GM19438 (cell line): ENCODE data around the gene ANO4.
"Not testable (repeated sequence)": the region's sequence is repeated elsewhere in the genome, so short reads cannot be mapped to it uniquely, and the experiment has no call there.

ENCODE experiments used
- ATAC-seq: cut with Tn5 transposase; IDR thresholded peaks from one replicate; pipeline ENCODE4 v1.9.1; 2021; ENCODE audit warnings: low read depth; ENCODE audit not compliant: unreplicated experiment

ANO4 gene

GRCh38 chr12:101021911-101022388 lies 227.4 kb downstream of the ANO4 start:
- no peak for ATAC-seq

DNA sequence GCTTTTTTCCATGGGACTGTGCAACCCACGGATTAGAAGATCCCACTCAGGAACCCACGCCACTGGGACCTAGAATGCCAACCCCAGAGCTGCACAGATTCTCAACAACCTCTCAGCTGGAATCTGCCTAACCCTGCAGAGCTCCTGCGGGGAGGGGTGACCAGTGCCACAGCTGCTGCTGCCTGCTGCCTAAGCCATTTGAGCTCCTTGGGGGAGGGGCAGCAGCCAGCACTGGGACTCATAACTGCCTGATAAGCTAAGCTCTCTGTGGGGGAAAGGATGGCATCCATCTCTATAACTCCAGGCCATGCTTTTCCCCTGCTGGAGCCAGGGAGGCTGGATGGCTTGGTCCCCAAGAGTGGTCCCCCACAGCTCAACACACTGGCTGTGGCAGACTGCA lies 232.6 kb downstream of the ANO4 start:
- ATAC-seq, result no peak

DNA sequence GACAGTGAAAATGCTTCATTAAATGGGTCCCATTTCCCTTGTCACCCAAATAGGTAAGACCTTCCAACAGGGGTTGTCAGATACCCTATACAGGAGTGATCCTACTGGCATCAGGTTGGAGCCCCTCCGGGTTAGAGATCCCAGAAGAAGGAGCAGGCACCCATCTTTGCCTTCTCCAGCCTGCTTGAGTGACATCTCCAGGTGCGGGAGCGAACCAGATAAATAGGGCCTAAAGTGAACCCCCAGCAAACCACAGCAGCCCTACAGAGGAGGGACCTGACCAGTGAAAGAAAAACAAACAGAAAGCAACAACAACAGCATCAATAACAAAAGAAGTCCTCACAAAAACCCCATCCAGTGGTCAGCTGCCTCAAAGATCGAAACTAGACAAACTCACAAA lies 233.2 kb downstream of the ANO4 start:
- ATAC-seq, result no peak

DNA sequence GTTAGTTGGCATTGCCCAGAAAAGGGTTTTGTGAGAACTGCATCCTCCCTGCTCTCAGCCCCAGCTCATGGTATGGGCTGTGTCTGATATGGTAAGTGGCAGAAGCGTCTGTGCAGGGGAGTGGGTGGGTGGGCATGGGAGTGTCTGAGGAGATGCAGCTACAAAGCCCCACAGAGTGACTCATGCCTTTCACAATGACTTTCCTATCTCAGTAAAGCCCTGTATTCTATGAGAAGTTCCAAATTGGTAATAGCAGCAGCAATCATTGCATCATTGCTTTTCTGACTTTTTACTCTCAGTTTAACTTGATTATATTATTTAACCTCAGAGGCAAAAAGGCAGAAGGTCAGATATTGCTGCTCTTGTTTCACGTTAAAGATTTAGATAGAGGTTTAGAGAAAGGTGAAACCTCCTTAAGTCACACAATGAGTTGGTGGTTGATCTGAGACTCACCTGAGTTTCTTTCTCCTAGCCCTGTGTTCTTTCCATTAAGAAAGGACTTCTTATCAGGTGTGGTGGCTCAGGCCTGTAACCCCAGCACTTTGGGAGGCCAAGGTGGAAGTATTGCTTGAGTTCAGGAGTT lies 243.8 kb downstream of the ANO4 start:
- no peak for ATAC-seq

DNA sequence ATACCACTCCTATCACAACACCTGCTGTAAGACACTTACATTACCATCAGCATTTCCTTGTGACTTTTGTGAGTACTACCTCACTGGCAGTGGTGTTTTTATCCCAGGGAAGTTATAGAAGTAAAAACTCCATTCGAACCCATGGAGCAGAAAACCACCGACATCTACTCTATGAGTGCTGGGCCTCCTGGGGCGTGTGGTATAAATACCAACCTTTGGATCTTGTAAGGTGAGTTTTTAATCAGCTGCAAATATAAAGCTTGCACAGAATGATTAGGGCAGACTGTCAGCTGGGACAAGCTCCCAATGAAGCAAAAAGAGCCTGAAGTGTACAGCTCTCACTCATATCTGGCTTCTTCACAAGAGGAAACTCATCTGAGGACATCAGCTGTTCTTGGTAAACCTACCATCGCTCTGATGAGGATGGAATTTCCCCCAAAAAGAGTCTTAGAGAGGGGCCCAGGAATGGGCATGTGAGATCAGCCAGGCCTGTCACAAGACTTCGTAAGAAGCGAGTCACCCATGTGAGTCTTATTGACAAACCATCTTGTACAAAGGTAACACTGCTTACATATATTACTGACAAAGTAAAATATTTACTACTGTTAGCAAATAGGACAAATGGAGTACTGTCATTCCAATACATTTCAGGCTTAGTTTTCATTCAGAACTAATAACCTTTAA lies 245.4 kb downstream of the ANO4 start:
- ATAC-seq, result no peak

GRCh38 chr12:101040936-101041335 lies 246.4 kb downstream of the ANO4 start:
- ATAC-seq, result no peak

DNA sequence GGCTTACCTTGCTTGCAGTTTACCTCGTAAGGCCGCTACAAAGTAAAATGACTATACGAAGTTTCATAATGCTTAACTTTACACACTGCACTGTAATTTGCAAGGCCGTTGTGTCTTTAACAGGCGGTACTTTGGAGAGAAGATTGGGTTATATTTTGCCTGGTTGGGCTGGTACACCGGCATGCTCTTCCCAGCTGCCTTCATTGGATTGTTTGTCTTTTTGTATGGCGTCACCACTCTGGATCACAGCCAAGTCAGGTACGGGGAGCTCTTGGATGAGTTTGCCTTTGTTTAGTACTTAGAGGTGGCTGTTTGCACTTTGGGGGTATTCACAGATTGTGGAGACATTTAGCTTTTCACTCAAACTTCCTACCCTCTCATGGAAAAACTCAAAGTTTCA lies 247.6 kb downstream of the ANO4 start:
- ATAC-seq, result no peak

DNA sequence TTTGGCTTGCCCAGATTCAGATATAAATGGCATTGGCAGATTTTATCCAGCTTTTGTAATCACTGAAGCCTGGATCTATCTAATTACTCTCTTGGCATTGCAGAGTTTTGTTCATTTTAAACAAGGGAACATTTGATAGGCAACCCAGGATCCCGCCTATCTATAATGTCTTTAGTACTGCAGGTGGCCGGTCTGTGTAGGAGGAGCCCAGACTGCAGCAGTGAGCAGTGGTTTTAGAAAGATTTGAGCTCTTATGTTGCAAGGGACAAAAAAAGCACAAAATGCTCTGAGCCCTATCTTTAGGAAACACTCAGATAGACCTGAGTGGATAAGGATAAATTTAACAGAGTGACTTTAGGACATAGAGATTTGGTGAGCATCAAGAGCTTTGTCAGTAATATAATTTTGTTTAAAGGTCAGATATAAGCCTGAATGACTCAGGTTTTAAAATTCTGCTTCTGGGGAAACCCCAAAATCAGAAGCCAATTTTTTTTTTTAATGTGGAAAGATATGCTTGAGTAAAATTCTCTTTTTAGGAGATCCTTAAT lies 250.0 kb downstream of the ANO4 start:
- ATAC-seq, result no peak

DNA sequence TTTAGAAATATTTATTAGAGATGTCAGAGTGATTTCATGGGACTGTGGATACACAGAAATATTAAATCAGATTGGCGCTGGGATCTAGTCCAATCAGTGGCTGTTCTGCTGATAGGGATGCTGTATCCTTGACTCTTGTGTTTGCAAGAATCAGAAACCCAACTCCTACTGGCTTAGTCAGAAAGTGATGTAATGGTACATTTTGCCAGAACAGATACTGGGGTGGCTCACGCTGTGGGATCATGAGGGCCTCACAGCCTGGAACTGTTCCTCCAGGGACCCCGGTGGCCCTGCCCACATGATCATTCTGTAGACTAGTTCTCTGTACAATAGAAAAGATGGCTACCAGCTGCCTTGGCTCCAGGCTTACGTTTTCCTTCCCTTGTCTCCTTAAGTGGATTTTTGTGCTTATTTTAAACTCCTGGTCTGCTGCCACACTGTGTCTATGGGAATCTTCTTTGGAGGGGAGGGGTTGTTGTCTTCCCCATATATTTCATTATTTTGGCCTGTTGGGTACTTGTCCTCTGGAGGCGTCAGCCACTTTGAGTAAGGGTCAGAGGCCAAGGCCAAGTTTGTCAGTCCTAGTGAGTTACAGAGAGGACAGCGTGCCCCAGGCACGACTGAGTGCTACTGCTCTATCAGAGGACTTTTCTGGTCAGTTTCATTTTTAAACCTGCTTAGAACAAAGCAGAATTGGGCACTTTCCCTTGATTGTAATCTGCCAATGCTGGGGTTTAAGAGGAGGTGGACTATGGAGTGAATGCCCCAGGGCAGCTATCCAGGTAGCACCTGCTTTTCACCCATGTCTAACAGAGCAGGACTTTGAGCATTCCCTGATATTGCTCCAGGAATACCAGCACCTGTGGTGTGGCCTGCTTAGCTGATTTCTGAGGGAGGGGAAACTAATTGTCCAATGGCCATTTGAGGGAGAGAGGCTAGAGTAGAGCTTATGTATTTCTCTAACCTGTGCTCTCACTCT lies 251.2 kb downstream of the ANO4 start:
- ATAC-seq, result no peak

- ATAC-seq, result no peak
These were observed 253.1 kb downstream of the ANO4 start for GRCh38 chr12:101047652-101048051.

DNA sequence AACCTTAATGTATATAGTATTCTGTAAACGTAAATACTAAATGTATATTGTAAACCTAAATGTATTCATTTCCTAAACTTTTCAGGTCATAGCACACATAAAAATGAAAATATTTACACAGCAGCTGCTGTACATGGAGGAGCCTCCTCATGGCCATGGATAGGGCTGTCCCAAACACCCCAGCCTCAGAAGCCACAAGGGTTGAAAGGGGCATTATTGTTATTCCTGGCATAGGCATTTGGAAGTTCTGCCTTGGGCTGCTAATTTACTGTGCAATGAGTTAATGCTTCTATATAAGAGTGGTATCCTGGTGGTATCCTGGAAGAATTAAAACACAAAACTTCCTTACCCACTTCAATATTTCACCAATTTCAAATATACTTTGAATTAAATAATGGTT lies 256.1 kb downstream of the ANO4 start:
- no peak for ATAC-seq

DNA sequence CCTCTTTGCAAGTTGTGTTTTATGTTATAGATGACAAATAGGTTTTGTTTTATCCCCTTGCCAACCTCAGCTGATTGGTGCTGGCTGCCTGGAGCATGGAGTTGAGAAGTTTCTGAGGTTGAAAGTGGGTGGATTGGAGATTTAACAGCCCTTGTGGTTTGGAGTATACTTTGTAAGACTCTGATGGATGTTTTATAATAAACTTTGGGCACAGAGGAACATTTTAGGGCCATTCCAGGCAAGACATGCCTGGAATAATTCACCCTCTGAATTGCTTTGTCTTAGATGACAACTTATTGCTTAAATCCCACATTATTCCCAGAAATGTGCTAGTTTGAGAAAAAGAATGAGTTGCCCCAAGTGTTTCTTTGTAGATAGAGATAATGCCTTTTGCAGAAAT lies 256.6 kb downstream of the ANO4 start:
- no peak for ATAC-seq

DNA sequence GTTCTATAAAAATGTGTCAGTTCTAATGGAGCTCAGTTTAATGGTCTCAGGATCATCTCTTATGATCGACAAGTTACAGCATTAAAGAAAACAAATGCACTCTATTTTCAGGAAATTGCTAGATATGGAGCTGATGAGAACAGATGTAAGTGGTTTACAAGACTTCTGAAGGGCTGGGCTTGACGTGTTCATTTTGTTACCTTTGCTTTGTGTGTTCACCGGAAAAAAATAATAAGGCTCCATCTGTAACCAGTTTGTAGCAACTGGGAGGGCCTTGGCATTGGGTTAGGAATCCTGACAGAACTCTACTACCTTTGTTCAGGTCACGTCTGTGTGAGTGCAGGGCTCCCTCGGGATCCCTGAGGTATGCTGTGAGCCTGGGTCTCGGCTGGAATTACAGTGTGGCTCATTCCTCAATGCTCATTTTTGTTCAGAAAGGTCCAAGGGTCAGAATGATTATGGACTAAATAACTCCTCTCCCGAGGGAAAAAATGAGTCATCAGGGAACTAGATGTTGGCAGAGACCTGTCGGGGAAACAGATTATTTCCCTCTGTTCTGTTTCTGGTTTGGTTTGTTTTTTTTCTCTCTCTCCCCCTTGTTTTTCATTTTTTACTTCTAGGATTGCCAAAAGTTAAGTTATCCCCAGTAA lies 257.4 kb downstream of the ANO4 start:
- no peak for ATAC-seq

- no peak for ATAC-seq
These were observed 258.6 kb downstream of the ANO4 start for GRCh38 chr12:101053203-101053602.

DNA sequence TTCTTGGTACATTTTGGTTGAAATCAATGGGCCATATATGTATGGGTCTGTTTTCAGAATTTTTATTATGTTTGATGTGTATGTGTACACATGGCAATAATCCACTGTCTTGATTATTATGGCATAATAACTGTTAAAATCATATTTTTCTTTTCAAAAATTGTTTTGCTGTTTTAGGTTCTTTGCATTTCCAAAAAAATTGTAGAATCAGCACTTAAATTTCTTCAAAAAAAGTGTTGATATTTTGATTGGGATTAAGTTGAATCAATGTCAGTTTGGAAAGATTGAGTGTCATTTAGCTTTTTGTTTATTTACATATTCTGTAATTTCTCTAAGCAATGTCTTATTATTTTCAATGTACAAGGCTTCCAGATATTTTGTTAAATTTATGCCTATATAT lies 261.4 kb downstream of the ANO4 start:
- no peak for ATAC-seq

- ATAC-seq, result not testable (repeated sequence)
These were observed 267.9 kb downstream of the ANO4 start for GRCh38 chr12:101062508-101062907.

DNA sequence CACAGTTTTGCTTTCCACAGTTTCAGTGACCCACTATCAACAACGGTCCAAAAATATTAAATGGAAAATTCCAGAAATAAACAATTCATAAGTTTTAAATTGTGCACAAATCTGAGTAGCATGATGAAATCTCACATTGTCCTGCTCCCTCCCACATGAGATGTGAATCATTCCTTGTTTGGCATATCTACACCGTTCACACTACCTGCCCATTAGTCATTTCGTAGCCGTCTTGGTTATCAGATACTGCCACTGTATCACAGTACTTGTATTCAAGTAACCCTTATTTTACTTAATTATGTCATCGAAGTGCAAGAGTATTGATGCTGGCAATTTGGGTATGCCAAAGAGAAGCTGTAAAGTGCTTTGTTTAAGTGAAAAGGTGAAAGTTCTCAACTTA lies 270.1 kb downstream of the ANO4 start:
- ATAC-seq, result no peak

DNA sequence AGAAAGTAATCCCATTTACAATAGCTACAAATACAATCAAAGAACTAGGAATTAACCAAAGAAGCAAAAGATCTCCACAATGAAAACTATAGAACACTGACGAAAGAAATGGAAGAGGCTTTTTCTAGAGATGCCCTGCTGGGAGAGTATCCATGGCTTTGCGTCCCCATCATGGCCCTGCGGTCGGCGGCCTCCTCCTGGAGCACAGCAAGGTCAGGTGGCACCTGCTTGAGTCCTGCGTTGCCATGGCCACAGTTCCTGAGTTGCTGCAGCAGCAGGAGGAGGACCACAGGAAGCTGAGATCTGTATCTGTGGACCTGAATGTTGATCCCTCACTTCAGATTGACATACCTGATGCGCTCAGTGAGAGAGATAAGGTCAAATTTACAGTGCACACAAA lies 271.9 kb downstream of the ANO4 start:
- ATAC-seq, result no peak

- no peak for ATAC-seq
These were observed 273.8 kb downstream of the ANO4 start for GRCh38 chr12:101068402-101068801.

- no peak for ATAC-seq
These were observed 274.3 kb downstream of the ANO4 start for GRCh38 chr12:101068836-101069235.
